GM12892 (cell line): ENCODE data around the gene ANKRD49.

Experiments
- DNase-seq: peaks from one replicate; pipeline ENCODE4 v3.0.0; 2011; ENCODE audit not compliant: insufficient read length
- FAIRE-seq: peaks from 2 replicates; lab custom pipeline; 2011; peaks lifted over from hg19 to GRCh38; lab: Jason Lieb, UNC
- POLR2A ChIP-seq: IDR thresholded peaks from 2 replicates; pipeline ENCODE4 v1.6.1; 2011; ENCODE audit warnings: low read depth, low read length, control low read depth
- POLR2AphosphoS5 ChIP-seq: IDR thresholded peaks from 2 replicates; pipeline ENCODE4 v1.6.1; 2011; ENCODE audit warnings: low read depth, low read length, control low read depth
- TAF1 ChIP-seq: IDR thresholded peaks from 2 replicates; pipeline ENCODE4 v1.6.1; 2011; ENCODE audit warnings: low read depth, mild to moderate bottlenecking, control low read depth, low read length, borderline replicate concordance

Gene ANKRD49

GRCh38 chr11:94513091-94513490 is 19.3 kb downstream of the ANKRD49 start:
- TF ChIP-seq TAF1 (no peak), POLR2AphosphoS5 (no peak), POLR2A (no peak)
- FAIRE-seq, result no peak
- no peak for DNase-seq

GRCh38 chr11:94515398-94515797 is 21.6 kb downstream of the ANKRD49 start:
- TF ChIP-seq POLR2AphosphoS5, result no peak
- TF ChIP-seq POLR2A, result no peak
- TF ChIP-seq TAF1, result no peak
- FAIRE-seq (no peak), DNase-seq (no peak)

- DNase-seq, result no peak
- no peak for FAIRE-seq
- TF ChIP-seq POLR2AphosphoS5, result no peak
- TF ChIP-seq POLR2A, result no peak
- no peak for TF ChIP-seq TAF1
Observed at GRCh38 chr11:94516725-94517124, 22.9 kb downstream of the ANKRD49 start.

GRCh38 chr11:94518300-94518699 is 24.5 kb downstream of the ANKRD49 start:
- DNase-seq (no peak), FAIRE-seq (no peak)
- TF ChIP-seq POLR2AphosphoS5, result no peak
- no peak for TF ChIP-seq POLR2A
- no peak for TF ChIP-seq TAF1

- peak; percentile 27 for FAIRE-seq
- no peak for DNase-seq
Observed at GRCh38 chr11:94519478-94520084, 25.8 kb downstream of the ANKRD49 start.

GRCh38 chr11:94521684-94522083 is 27.9 kb downstream of the ANKRD49 start:
- DNase-seq (no peak), FAIRE-seq (peak; percentile 84)
- TF ChIP-seq TAF1 (no peak), POLR2A (no peak), POLR2AphosphoS5 (no peak)

More at GRCh38 chr11:94519478-94520084, 25.8 kb downstream of the ANKRD49 start:
- TF ChIP-seq POLR2AphosphoS5, result no peak
- no peak for TF ChIP-seq TAF1
- no peak for TF ChIP-seq POLR2A

- FAIRE-seq, result no peak
Observed at GRCh38 chr11:94524341-94524740, 30.6 kb downstream of the ANKRD49 start.

GRCh38 chr11:94525546-94526324 is 32.0 kb downstream of the ANKRD49 start:
- TF ChIP-seq POLR2AphosphoS5 (no peak), TAF1 (no peak), POLR2A (no peak)
- DNase-seq, result no peak

More at GRCh38 chr11:94524341-94524740, 30.6 kb downstream of the ANKRD49 start:
- TF ChIP-seq POLR2AphosphoS5 (no peak), TAF1 (no peak), POLR2A (no peak)
- DNase-seq, result no peak

GRCh38 chr11:94526645-94527438 is 33.1 kb downstream of the ANKRD49 start:
- TF ChIP-seq POLR2A, result no peak
- TF ChIP-seq POLR2AphosphoS5, result no peak
- TF ChIP-seq TAF1, result no peak
- no peak for DNase-seq
- FAIRE-seq, result no peak

More at GRCh38 chr11:94525546-94526324, 32.0 kb downstream of the ANKRD49 start:
- FAIRE-seq, result no peak

GRCh38 chr11:94528551-94528950 is 34.8 kb downstream of the ANKRD49 start:
- TF ChIP-seq POLR2A (no peak), POLR2AphosphoS5 (no peak), TAF1 (no peak)
- DNase-seq (no peak), FAIRE-seq (no peak)

- no peak for TF ChIP-seq POLR2AphosphoS5
- FAIRE-seq (no peak), DNase-seq (no peak)
Observed at GRCh38 chr11:94532211-94532610, 38.4 kb downstream of the ANKRD49 start.
